T-cell (primary cell): Measurements from ENCODE around the gene PRR7. TPM values are rescaled to one million over a fixed set of nuclear protein-coding genes. Genes with fewer than 3 reads are reported as not detected.

Experiments
- ATAC-seq, 4 experiments: fragments of 200-7000 bp in 3 of 4; fragments of 150-1000 bp in 1 of 4; cut with Tn5 transposase; replicated peaks in 1 of 4; 1 replicate in 3 of 4; 2 replicates in 1 of 4; pipeline ENCODE4 v1.10.0; 2021; ENCODE audit warnings: moderate library complexity in 3 of 4, mild to moderate bottlenecking in 2 of 4, moderate number of reproducible peaks in 1 of 4
- CTCF ChIA-PET, 2 donors: fragments of 300-600 bp; sonication (Branson Sonifier 250); formaldehyde crosslinking; loops; one replicate each; lab custom pipeline; 2022; ENCODE audit warnings: antibody characterized with exemption in 2 of 2; lab: Charles Lee
- POLR2A ChIA-PET, 2 donors: fragments of 300-600 bp; sonication (Branson Sonifier 250); formaldehyde crosslinking; loops; one replicate each; lab custom pipeline; 2022; ENCODE audit warnings: antibody characterized with exemption in 2 of 2; lab: Charles Lee
- DNase-seq, 35 experiments: peaks; one replicate each; pipeline versions ENCODE4 v3.0.0 to v3.0.0-alpha.2; 2013 to 2023
- H3K27ac ChIP-seq: one replicate; pipeline ENCODE4 v1.5.1; 2013; ENCODE audit warnings: low read length
- H3K27me3 ChIP-seq, 2 experiments: replicated peaks in 1 of 2; 1 replicate in 1 of 2; 2 replicates in 1 of 2; pipeline versions ENCODE4 v1.6.1 to v1.7.0; 2013; ENCODE audit warnings: low read length in 1 of 2, mixed read lengths in 1 of 2; ENCODE audit not compliant: control insufficient read depth in 2 of 2, insufficient read depth in 2 of 2; ENCODE audit errors: extremely low read depth in 1 of 2
- H3K36me3 ChIP-seq, 2 donors: 1 replicate in 1 of 2; 2 replicates in 1 of 2; pipeline versions ENCODE4 v1.6.1 to v1.7.0; 2013; ENCODE audit warnings: low read length in 1 of 2; ENCODE audit not compliant: control insufficient read depth in 2 of 2, insufficient read depth in 1 of 2; ENCODE audit errors: extremely low read depth in 1 of 2
- H3K4me1 ChIP-seq, 2 experiments: 1 replicate in 1 of 2; 2 replicates in 1 of 2; pipeline versions ENCODE4 v1.6.1 to v1.7.0; 2013; ENCODE audit warnings: low read length in 2 of 2, mixed read lengths in 1 of 2; ENCODE audit not compliant: insufficient read depth in 2 of 2, control insufficient read depth in 1 of 2; ENCODE audit errors: extremely low read depth in 1 of 2
- H3K4me3 ChIP-seq, 2 donors: 1 replicate in 1 of 2; 2 replicates in 1 of 2; pipeline versions ENCODE4 v1.5.1 to v1.7.0; 2013; ENCODE audit warnings: mild to moderate bottlenecking in 2 of 2, low read length in 1 of 2, moderate library complexity in 1 of 2; ENCODE audit not compliant: control insufficient read depth in 1 of 2; ENCODE audit errors: extremely low read depth in 1 of 2
- H3K9me3 ChIP-seq: 2 replicates; pipeline ENCODE4 v1.7.0; 2013
- H3K27ac Mint-ChIP-seq, 2 donors: one replicate each; pipeline ENCODE4 v1.8.0; 2020 to 2021; ENCODE audit warnings: mild to moderate bottlenecking in 2 of 2, mixed read lengths in 2 of 2
- H3K27me3 Mint-ChIP-seq, 2 donors: one replicate each; pipeline ENCODE4 v1.8.0; 2021 to 2022; ENCODE audit warnings: mixed read lengths in 2 of 2
- H3K36me3 Mint-ChIP-seq: one replicate; pipeline ENCODE4 v1.8.0; 2021; ENCODE audit warnings: mixed read lengths
- H3K4me1 Mint-ChIP-seq, 3 donors: one replicate each; pipeline ENCODE4 v1.8.0; 2020 to 2022; ENCODE audit warnings: mixed read lengths in 3 of 3, mild to moderate bottlenecking in 1 of 3
- H3K4me3 Mint-ChIP-seq, 3 donors: one replicate each; pipeline ENCODE4 v1.8.0; 2020 to 2022; ENCODE audit warnings: mild to moderate bottlenecking in 3 of 3, mixed read lengths in 3 of 3, moderate library complexity in 3 of 3
- H3K9me3 Mint-ChIP-seq, 3 donors: one replicate each; pipeline ENCODE4 v1.8.0; 2020 to 2022; ENCODE audit warnings: mixed read lengths in 3 of 3
- WGBS: methylation state at CpG from one replicate; pipeline ENCODE4 v1.1.5; 2013; ENCODE audit warnings: missing lambda C conversion rate; ENCODE audit not compliant: insufficient coverage; 5-methylcytosine and 5-hydroxymethylcytosine counted together
- total RNA-seq, 35 experiments: library from RNA in 6 of 35; stranded (reverse) in 6 of 35; fragments of 120-200 nt in 1 of 35; gene quantifications; one replicate each; pipeline versions ENCODE4 v1.2.1 to v1.2.4 and lab custom pipeline; 2013 to 2026

PRR7 gene
- total RNA-seq, 5 donors from 2014 or later (not counting 1 experiment from before 2014, with no cell fraction given) = 9.5 to 28.2 (median 12.3) TPM

- H3K27me3 Mint-ChIP-seq = no peaks in the 10 kb centered on the region
- no peak for ATAC-seq
- ChIA-PET CTCF (interaction anchor here in 1 of 2 donors (0.7 kb wide), 1 partner anchor 10 kb away, joined by 6 read pairs; no protein-coding TSS in a partner anchor), POLR2A (no interaction called here)
- H3K27ac Mint-ChIP-seq = no peak overlapping the region
- H3K9me3 ChIP-seq = no peaks in the 10 kb centered on the region
- H3K9me3 Mint-ChIP-seq = no peaks in the 10 kb centered on the region
- H3K36me3 Mint-ChIP-seq = peaks cover 10% of the 10 kb centered on the region
- 86% methylated on average over 7 of the region's 15 CpGs for WGBS
- H3K4me1 Mint-ChIP-seq = no peaks in the 10 kb centered on the region
- no peak for DNase-seq
- no peak overlapping the region for H3K4me3 Mint-ChIP-seq
- H3K27me3 ChIP-seq = no peaks in the 10 kb centered on the region
- H3K4me1 ChIP-seq = no peaks in the 10 kb centered on the region
- peaks cover 0 to 24% of the 10 kb centered on the region in 2 donors for H3K36me3 ChIP-seq
- H3K4me3 ChIP-seq = no peak overlapping the region
- H3K27ac ChIP-seq = no peak overlapping the region
Observed at GRCh38 chr5:177487975-177488374, 41.4 kb downstream of the PRR7 start.

GRCh38 chr5:177489119-177489716, 42.6 kb downstream of the PRR7 start:
- Mint-ChIP-seq H3K36me3 (peaks cover 10% of the 10 kb centered on the region), H3K4me3 (no peak overlapping the region), H3K9me3 (no peaks in the 10 kb centered on the region), H3K27me3 (no peaks in the 10 kb centered on the region), H3K4me1 (peaks cover 0 to 6% (median 3%) of the 10 kb centered on the region in 3 donors), H3K27ac (no peak overlapping the region)
- ATAC-seq (no peak), DNase-seq (no peak)
- Histone ChIP-seq H3K4me3 (no peak overlapping the region), H3K9me3 (no peaks in the 10 kb centered on the region), H3K27me3 (no peaks in the 10 kb centered on the region), H3K4me1 (peaks cover 0 to 3% of the 10 kb centered on the region in 2 experiments), H3K36me3 (peaks cover 0 to 20% of the 10 kb centered on the region in 2 donors), H3K27ac (no peak overlapping the region)
- POLR2A ChIA-PET = no interaction called here
- CTCF ChIA-PET = interaction anchor here in 1 of 2 donors (0.6 to 0.7 kb wide), 2 partner anchors 43 to 188 kb away, joined by 4 to 6 read pairs; no protein-coding TSS in a partner anchor
- WGBS = 88% methylated on average over 16 of the region's 26 CpGs

GRCh38 chr5:177490311-177490991, 43.8 kb downstream of the PRR7 start:
- ChIA-PET POLR2A (interaction anchor here in 1 of 2 donors (0.6 to 0.7 kb wide), 2 partner anchors 12 to 77 kb away, joined by 6 to 7 read pairs; no protein-coding TSS in a partner anchor), CTCF (no interaction called here)
- Mint-ChIP-seq H3K27me3 (no peaks in the 10 kb centered on the region), H3K9me3 (no peaks in the 10 kb centered on the region), H3K4me1 (peaks cover 0 to 6% (median 4%) of the 10 kb centered on the region in 3 donors), H3K4me3 (no peak overlapping the region), H3K36me3 (peaks cover 10% of the 10 kb centered on the region), H3K27ac (no peak overlapping the region)
- ATAC-seq (no peak), DNase-seq (no peak)
- peaks cover 0 to 13% of the 10 kb centered on the region in 2 experiments for H3K4me1 ChIP-seq
- WGBS = 83% methylated on average over 13 of the region's 15 CpGs
- no peaks in the 10 kb centered on the region for H3K9me3 ChIP-seq
- no peak overlapping the region for H3K4me3 ChIP-seq
- H3K27me3 ChIP-seq = no peaks in the 10 kb centered on the region
- H3K36me3 ChIP-seq = peaks cover 0 to 20% of the 10 kb centered on the region in 2 donors
- no peak overlapping the region for H3K27ac ChIP-seq

- Histone ChIP-seq H3K27ac (no peak overlapping the region), H3K4me1 (peaks cover 0 to 18% of the 10 kb centered on the region in 2 experiments), H3K36me3 (peaks cover 0 to 20% of the 10 kb centered on the region in 2 donors), H3K27me3 (no peaks in the 10 kb centered on the region), H3K4me3 (no peak overlapping the region), H3K9me3 (no peaks in the 10 kb centered on the region)
- Mint-ChIP-seq H3K27ac (no peak overlapping the region), H3K9me3 (no peaks in the 10 kb centered on the region), H3K4me3 (no peak overlapping the region), H3K27me3 (no peaks in the 10 kb centered on the region), H3K4me1 (peaks cover under 1 to 10% (median 6%) of the 10 kb centered on the region in 3 donors), H3K36me3 (peaks cover 10% of the 10 kb centered on the region)
- POLR2A ChIA-PET = no interaction called here
- DNase-seq (no peak), ATAC-seq (no peak)
- CTCF ChIA-PET = no interaction called here
- 94% methylated on average over 16 of the region's 16 CpGs for WGBS
Observed at GRCh38 chr5:177490992-177491391, 44.4 kb downstream of the PRR7 start.

GRCh38 chr5:177491429-177491945, 44.9 kb downstream of the PRR7 start:
- CTCF ChIA-PET = no interaction called here
- ATAC-seq (peak in 1 of 4 experiments; percentile 49), DNase-seq (peak in 3 of 35 experiments; percentile 22 to 37 (median 24))
- Mint-ChIP-seq H3K4me3 (no peak overlapping the region), H3K27me3 (no peaks in the 10 kb centered on the region), H3K9me3 (no peaks in the 10 kb centered on the region), H3K27ac (no peak overlapping the region), H3K4me1 (peaks cover 5 to 14% (median 10%) of the 10 kb centered on the region in 3 donors), H3K36me3 (peaks cover 10% of the 10 kb centered on the region)
- Histone ChIP-seq H3K36me3 (peaks cover 0 to 20% of the 10 kb centered on the region in 2 donors), H3K27me3 (no peaks in the 10 kb centered on the region), H3K4me3 (no peak overlapping the region), H3K4me1 (peaks cover 0 to 23% of the 10 kb centered on the region in 2 experiments), H3K9me3 (no peaks in the 10 kb centered on the region), H3K27ac (no peak overlapping the region)
- WGBS = 93% methylated on average over 23 of the region's 43 CpGs
- POLR2A ChIA-PET = no interaction called here

GRCh38 chr5:177491983-177492746, 45.6 kb downstream of the PRR7 start:
- ChIA-PET CTCF (interaction anchor here in 1 of 2 donors (1.0 kb wide), 1 partner anchor 182 kb away, joined by 3 read pairs; no protein-coding TSS in a partner anchor), POLR2A (no interaction called here)
- Histone ChIP-seq H3K27ac (no peak overlapping the region), H3K27me3 (no peaks in the 10 kb centered on the region), H3K36me3 (peaks cover 0 to 20% of the 10 kb centered on the region in 2 donors), H3K4me1 (peaks cover 0 to 30% of the 10 kb centered on the region in 2 experiments), H3K9me3 (no peaks in the 10 kb centered on the region), H3K4me3 (no peak overlapping the region)
- ATAC-seq (no peak), DNase-seq (no peak)
- Mint-ChIP-seq H3K4me1 (peaks cover 5 to 14% (median 10%) of the 10 kb centered on the region in 3 donors), H3K36me3 (peaks cover 10% of the 10 kb centered on the region), H3K4me3 (no peak overlapping the region), H3K27me3 (no peaks in the 10 kb centered on the region), H3K9me3 (no peaks in the 10 kb centered on the region), H3K27ac (no peak overlapping the region)
- WGBS = 97% methylated on average over 49 of the region's 54 CpGs
